ENCODE data around the gene SCNN1A.

DNA sequence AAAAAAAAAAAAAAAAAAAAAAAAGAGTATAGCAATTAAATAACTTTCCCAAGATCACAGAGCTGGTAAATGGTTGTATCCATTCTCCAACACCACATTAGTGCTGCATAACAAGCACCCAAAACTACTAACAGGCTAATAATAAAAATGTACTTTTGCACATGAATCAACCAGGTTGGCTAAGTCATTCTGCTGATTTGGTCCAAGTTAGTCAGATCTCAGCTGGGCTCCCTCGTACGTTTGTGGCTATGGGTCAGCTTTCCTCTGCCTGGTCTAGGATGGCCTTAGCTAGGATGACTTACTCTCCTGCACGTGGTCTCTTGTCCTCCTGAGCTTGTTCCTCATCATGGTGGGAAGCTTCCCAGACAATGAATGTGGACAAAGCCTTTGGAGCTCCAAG is 72.7 kb downstream of the SCNN1A start:
- no peak for TF ChIP-seq POLR2AphosphoS5 (IDR thresholded peaks at IDR 0.05; ENCODE audit: low read depth, low read length)
- TF ChIP-seq, protein P1, sequence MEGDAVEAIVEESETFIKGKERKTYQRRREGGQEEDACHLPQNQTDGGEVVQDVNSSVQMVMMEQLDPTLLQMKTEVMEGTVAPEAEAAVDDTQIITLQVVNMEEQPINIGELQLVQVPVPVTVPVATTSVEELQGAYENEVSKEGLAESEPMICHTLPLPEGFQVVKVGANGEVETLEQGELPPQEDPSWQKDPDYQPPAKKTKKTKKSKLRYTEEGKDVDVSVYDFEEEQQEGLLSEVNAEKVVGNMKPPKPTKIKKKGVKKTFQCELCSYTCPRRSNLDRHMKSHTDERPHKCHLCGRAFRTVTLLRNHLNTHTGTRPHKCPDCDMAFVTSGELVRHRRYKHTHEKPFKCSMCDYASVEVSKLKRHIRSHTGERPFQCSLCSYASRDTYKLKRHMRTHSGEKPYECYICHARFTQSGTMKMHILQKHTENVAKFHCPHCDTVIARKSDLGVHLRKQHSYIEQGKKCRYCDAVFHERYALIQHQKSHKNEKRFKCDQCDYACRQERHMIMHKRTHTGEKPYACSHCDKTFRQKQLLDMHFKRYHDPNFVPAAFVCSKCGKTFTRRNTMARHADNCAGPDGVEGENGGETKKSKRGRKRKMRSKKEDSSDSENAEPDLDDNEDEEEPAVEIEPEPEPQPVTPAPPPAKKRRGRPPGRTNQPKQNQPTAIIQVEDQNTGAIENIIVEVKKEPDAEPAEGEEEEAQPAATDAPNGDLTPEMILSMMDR (IDR thresholded peaks at IDR 0.05) = no peak
- TF ChIP-seq TCF7L2 (IDR thresholded peaks at IDR 0.05; ENCODE audit: low read depth, low read length) = no peak
